ENCODE results near the gene DNAJC10.
"Not testable (repeated sequence)": the region's sequence is repeated elsewhere in the genome, so short reads cannot be mapped to it uniquely, and the experiment has no call there.

DNAJC10 gene

GRCh38 chr2:182724656-182725055 is 8.6 kb downstream of the DNAJC10 start:
- no peak for DNase-seq (ENCODE audit: low read depth in 2 of 2)

GRCh38 chr2:182726473-182726872 is 10.4 kb downstream of the DNAJC10 start:
- DNase-seq (ENCODE audit: low read depth in 2 of 2): no peak

- no peak for DNase-seq (ENCODE audit: low read depth in 2 of 2)
Measured at GRCh38 chr2:182728014-182728413, 12.0 kb downstream of the DNAJC10 start.

GRCh38 chr2:182729710-182730339 is 13.8 kb downstream of the DNAJC10 start:
- DNase-seq (ENCODE audit: low read depth in 2 of 2): no peak

- DNase-seq (ENCODE audit: low read depth in 2 of 2): no peak
Measured at GRCh38 chr2:182730486-182730885, 14.4 kb downstream of the DNAJC10 start.

- no peak for DNase-seq (ENCODE audit: low read depth in 2 of 2)
Measured at GRCh38 chr2:182732736-182733135, 16.7 kb downstream of the DNAJC10 start.

GRCh38 chr2:182733572-182733971 is 17.5 kb downstream of the DNAJC10 start:
- no peak for DNase-seq (ENCODE audit: low read depth in 2 of 2)

- not testable (repeated sequence) for DNase-seq (ENCODE audit: low read depth in 2 of 2)
Measured at GRCh38 chr2:182736856-182737255, 20.8 kb downstream of the DNAJC10 start.

- DNase-seq (ENCODE audit: low read depth in 2 of 2): no peak
Measured at GRCh38 chr2:182740701-182741100, 24.6 kb downstream of the DNAJC10 start.

GRCh38 chr2:182741620-182742019 is 25.6 kb downstream of the DNAJC10 start:
- DNase-seq (ENCODE audit: low read depth in 2 of 2): no peak

GRCh38 chr2:182744490-182744889 is 28.4 kb downstream of the DNAJC10 start:
- no peak for DNase-seq (ENCODE audit: low read depth in 2 of 2)

GRCh38 chr2:182745061-182745460 is 29.0 kb downstream of the DNAJC10 start:
- no peak for DNase-seq (ENCODE audit: low read depth in 2 of 2)

GRCh38 chr2:182745894-182746293 is 29.8 kb downstream of the DNAJC10 start:
- DNase-seq (ENCODE audit: low read depth in 2 of 2): not testable (repeated sequence)

GRCh38 chr2:182754231-182754630 is 38.2 kb downstream of the DNAJC10 start:
- no peak for DNase-seq (ENCODE audit: low read depth in 2 of 2)

- no peak for DNase-seq (ENCODE audit: low read depth in 2 of 2)
Measured at GRCh38 chr2:182758379-182758778, 42.3 kb downstream of the DNAJC10 start.

- DNase-seq (ENCODE audit: low read depth in 2 of 2): no peak
Measured at GRCh38 chr2:182761903-182762302, 45.8 kb downstream of the DNAJC10 start.

- no peak for DNase-seq (ENCODE audit: low read depth in 2 of 2)
Measured at GRCh38 chr2:182763311-182763912, 47.4 kb downstream of the DNAJC10 start.

- DNase-seq (ENCODE audit: low read depth in 2 of 2): no peak
Measured at GRCh38 chr2:182766626-182767025, 50.6 kb downstream of the DNAJC10 start.

GRCh38 chr2:182767578-182767977 is 51.5 kb downstream of the DNAJC10 start:
- no peak for DNase-seq (ENCODE audit: low read depth in 2 of 2)

GRCh38 chr2:182768950-182769349 is 52.9 kb downstream of the DNAJC10 start:
- not testable (repeated sequence) for DNase-seq (ENCODE audit: low read depth in 2 of 2)

GRCh38 chr2:182779323-182779722 is 63.3 kb downstream of the DNAJC10 start:
- no peak for DNase-seq (ENCODE audit: low read depth in 2 of 2)

GRCh38 chr2:182781099-182781498 is 65.0 kb downstream of the DNAJC10 start:
- DNase-seq (ENCODE audit: low read depth in 2 of 2): not testable (repeated sequence)

GRCh38 chr2:182782686-182783085 is 66.6 kb downstream of the DNAJC10 start:
- not testable (repeated sequence) for DNase-seq (ENCODE audit: low read depth in 2 of 2)

All from stimulated activated CD8-positive, alpha-beta memory T cell treated with anti-CD3 and anti-CD28 coated beads, Interleukin-2, amount 100 ng/mL, for 48 hours (primary cell).